Natural killer cell (primary cell): ENCODE measurements around the gene CLK3. TPM values are rescaled to one million over a fixed set of nuclear protein-coding genes. Genes with fewer than 3 reads are reported as not detected.

Source experiments
- ATAC-seq, 3 donors: fragments of 150-1000 bp in 2 of 3; fragments of 200-7000 bp in 1 of 3; cut with Tn5 transposase; 1 replicate in 1 of 3; 2 replicates in 2 of 3; pipeline ENCODE4 v1.10.0; 2021; ENCODE audit warnings: mild to moderate bottlenecking in 2 of 3, moderate library complexity in 2 of 3
- DNase-seq, 2 donors: peaks; one replicate each; pipeline versions ENCODE4 v3.0.0 to v3.0.0-alpha.2; 2013 to 2021; ENCODE audit warnings: mixed read lengths in 1 of 2
- H3K27ac ChIP-seq: one replicate; pipeline ENCODE4 v1.5.1; 2013; ENCODE audit warnings: mild to moderate bottlenecking, low read length
- H3K27me3 ChIP-seq: one replicate; pipeline ENCODE4 v1.6.1; 2013; ENCODE audit warnings: low read length; ENCODE audit not compliant: control insufficient read depth, insufficient read depth
- H3K36me3 ChIP-seq: one replicate; pipeline ENCODE4 v1.6.1; 2013; ENCODE audit warnings: low read length; ENCODE audit not compliant: control insufficient read depth, insufficient read depth
- H3K4me1 ChIP-seq: one replicate; pipeline ENCODE4 v1.6.1; 2013; ENCODE audit warnings: low read length; ENCODE audit not compliant: control insufficient read depth, insufficient read depth
- H3K4me3 ChIP-seq: one replicate; pipeline ENCODE4 v1.5.1; 2013; ENCODE audit warnings: low read length
- H3K9me3 ChIP-seq: one replicate; pipeline ENCODE4 v1.6.1; 2013; ENCODE audit warnings: low read length; ENCODE audit not compliant: control insufficient read depth, insufficient read depth
- H3K27ac Mint-ChIP-seq, 2 donors: one replicate each; pipeline ENCODE4 v1.8.0; 2022; ENCODE audit warnings: mild to moderate bottlenecking in 2 of 2, mixed read lengths in 2 of 2, moderate library complexity in 1 of 2
- H3K27me3 Mint-ChIP-seq, 2 donors: one replicate each; pipeline ENCODE4 v1.8.0; 2022; ENCODE audit warnings: low read depth in 2 of 2, mixed read lengths in 2 of 2
- H3K36me3 Mint-ChIP-seq: one replicate; pipeline ENCODE4 v1.8.0; 2022; ENCODE audit warnings: mixed read lengths
- H3K4me1 Mint-ChIP-seq, 2 donors: one replicate each; pipeline ENCODE4 v1.8.0; 2022; ENCODE audit warnings: mixed read lengths in 2 of 2
- H3K4me3 Mint-ChIP-seq: one replicate; pipeline ENCODE4 v1.8.0; 2022; ENCODE audit warnings: mild to moderate bottlenecking, moderate library complexity, mixed read lengths
- H3K9me3 Mint-ChIP-seq, 2 donors: one replicate each; pipeline ENCODE4 v1.8.0; 2022; ENCODE audit warnings: mixed read lengths in 2 of 2
- CTCF ChIP-seq: fragments of 200-600 bp; IDR thresholded peaks from one replicate; pipeline ENCODE4 v1.8.0; 2022; ENCODE audit warnings: antibody characterized with exemption
- WGBS: methylation state at CpG from one replicate; pipeline ENCODE4 v1.1.7; 2013; ENCODE audit warnings: missing lambda C conversion rate; ENCODE audit not compliant: insufficient coverage; 5-methylcytosine and 5-hydroxymethylcytosine counted together
- intact Hi-C: fragments of 100-400 bp; cut with micrococcal nuclease; formaldehyde crosslinking; loops from one replicate; pipeline ENCODE4 v1.14.2; 2022
- total RNA-seq, 4 donors: library from RNA; stranded (reverse); fragments of 120-200 nt in 1 of 4; gene quantifications; one replicate each; pipeline versions ENCODE4 v1.2.3 to v1.2.4, GENCODE V29; 2013 to 2022

Gene CLK3
- total RNA-seq, 3 donors from 2014 or later (not counting 1 experiment from before 2014, with no cell fraction given), result 288 to 298 (median 293) TPM

GRCh38 chr15:74643665-74644204 lies 28.1 kb downstream of the CLK3 start:
- intact Hi-C loops, result no loop called here
- no peak overlapping the region for H3K27ac ChIP-seq
- H3K27ac Mint-ChIP-seq, result no peak overlapping the region
- no peak for TF ChIP-seq CTCF
- H3K36me3 ChIP-seq, result peaks cover 26% of the 10 kb centered on the region
- peaks cover 15 to 19% of the 10 kb centered on the region in 2 donors for H3K4me1 Mint-ChIP-seq
- ATAC-seq (no peak), DNase-seq (no peak)
- H3K4me3 Mint-ChIP-seq, result no peak overlapping the region
- H3K4me1 ChIP-seq, result no peaks in the 10 kb centered on the region
- H3K9me3 Mint-ChIP-seq, result no peaks in the 10 kb centered on the region
- no peaks in the 10 kb centered on the region for H3K27me3 ChIP-seq
- no peak overlapping the region for H3K4me3 ChIP-seq
- no peaks in the 10 kb centered on the region for H3K36me3 Mint-ChIP-seq
- 94% methylated on average over 2 of the region's 2 CpGs for WGBS
- H3K9me3 ChIP-seq, result no peaks in the 10 kb centered on the region
- no peaks in the 10 kb centered on the region for H3K27me3 Mint-ChIP-seq

DNA sequence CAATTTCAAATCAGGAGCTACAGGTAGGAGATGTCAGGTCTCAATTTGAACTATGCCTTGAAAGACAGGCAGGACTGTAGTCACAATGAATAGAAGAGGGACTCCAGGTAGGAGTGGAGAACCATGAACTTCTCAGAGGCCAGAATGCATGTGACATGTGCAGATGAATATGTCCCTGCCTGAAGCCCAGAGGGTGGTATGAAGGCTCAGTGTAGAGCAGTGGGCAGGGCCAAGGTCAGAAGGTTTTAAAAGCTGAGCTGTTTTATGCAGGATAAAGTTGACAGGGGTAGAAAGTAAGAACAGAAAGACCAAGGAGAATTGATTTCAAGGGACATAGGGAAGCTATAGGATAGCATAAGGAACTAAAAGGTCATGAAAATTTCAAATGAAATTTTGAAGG lies 30.8 kb downstream of the CLK3 start:
- peaks cover 15 to 28% of the 10 kb centered on the region in 2 donors for H3K4me1 Mint-ChIP-seq
- no peak for TF ChIP-seq CTCF
- H3K4me1 ChIP-seq, result no peaks in the 10 kb centered on the region
- H3K27me3 ChIP-seq, result no peaks in the 10 kb centered on the region
- H3K27ac ChIP-seq, result no peak overlapping the region
- intact Hi-C loops, result no loop called here
- ATAC-seq, result no peak
- no peak overlapping the region for H3K4me3 Mint-ChIP-seq
- DNase-seq, result no peak
- no peak overlapping the region for H3K4me3 ChIP-seq
- peaks cover 19% of the 10 kb centered on the region for H3K36me3 ChIP-seq
- H3K27me3 Mint-ChIP-seq, result no peaks in the 10 kb centered on the region
- no peaks in the 10 kb centered on the region for H3K9me3 Mint-ChIP-seq
- no peak overlapping the region for H3K27ac Mint-ChIP-seq
- H3K36me3 Mint-ChIP-seq, result no peaks in the 10 kb centered on the region
- no peaks in the 10 kb centered on the region for H3K9me3 ChIP-seq

GRCh38 chr15:74648051-74648842 lies 32.6 kb downstream of the CLK3 start:
- H3K27ac Mint-ChIP-seq, result no peak overlapping the region
- H3K4me1 Mint-ChIP-seq, result peaks cover 17 to 27% of the 10 kb centered on the region in 2 donors
- H3K4me3 Mint-ChIP-seq, result no peak overlapping the region
- no peak for TF ChIP-seq CTCF
- no peaks in the 10 kb centered on the region for H3K27me3 ChIP-seq
- DNase-seq (no peak), ATAC-seq (no peak)
- H3K4me3 ChIP-seq, result no peak overlapping the region
- no peaks in the 10 kb centered on the region for H3K9me3 Mint-ChIP-seq
- intact Hi-C loops, result no loop called here
- peaks cover 13% of the 10 kb centered on the region for H3K36me3 ChIP-seq
- WGBS, result 98% methylated on average over 5 of the region's 5 CpGs
- no peaks in the 10 kb centered on the region for H3K36me3 Mint-ChIP-seq
- H3K4me1 ChIP-seq, result peaks cover 3% of the 10 kb centered on the region
- H3K9me3 ChIP-seq, result no peaks in the 10 kb centered on the region
- no peak overlapping the region for H3K27ac ChIP-seq
- no peaks in the 10 kb centered on the region for H3K27me3 Mint-ChIP-seq
